Measurements from ENCODE around the gene AKR1C3.
"Not testable (repeated sequence)": the region's sequence is repeated elsewhere in the genome, so short reads cannot be mapped to it uniquely, and the experiment has no call there.

Gene AKR1C3

DNA sequence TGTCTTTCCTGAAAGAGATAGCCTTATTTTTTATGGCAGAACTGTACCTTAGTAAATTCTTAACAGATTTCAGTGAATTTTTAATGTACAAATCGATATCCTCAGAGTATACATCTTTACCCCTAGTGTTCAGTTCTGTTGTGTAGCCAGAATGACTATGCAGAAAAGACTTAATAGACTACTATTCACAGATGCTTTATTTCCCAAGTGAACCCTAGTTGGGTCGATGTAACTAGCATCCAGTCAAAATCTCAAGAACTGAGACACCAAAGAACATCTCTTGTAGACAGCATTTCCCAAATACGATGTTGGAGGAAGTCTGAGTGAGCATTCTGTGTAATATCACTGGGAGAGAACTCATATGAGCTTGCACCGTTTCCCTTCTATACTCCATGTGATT is 1.5 kb downstream of the AKR1C3 start:
- Histone ChIP-seq H3K27me3 (ENCODE audit: low read depth) (no peaks in the 10 kb centered on the region), H3K36me3 (replicated peaks) (no peaks in the 10 kb centered on the region), H3K4me3 (no peak overlapping the region), H3K4me1 (no peaks in the 10 kb centered on the region), H3K9me3 (no peaks in the 10 kb centered on the region)
- no peak for DNase-seq (ENCODE audit: low spot score in 2 of 2)
- in situ Hi-C loops (cut with MboI; ENCODE audit: low sequenced_read_pairs), result loop anchor here (10.0 kb wide), 2 partner anchors 189 to 251 kb away; no protein-coding TSS in a partner anchor

DNA sequence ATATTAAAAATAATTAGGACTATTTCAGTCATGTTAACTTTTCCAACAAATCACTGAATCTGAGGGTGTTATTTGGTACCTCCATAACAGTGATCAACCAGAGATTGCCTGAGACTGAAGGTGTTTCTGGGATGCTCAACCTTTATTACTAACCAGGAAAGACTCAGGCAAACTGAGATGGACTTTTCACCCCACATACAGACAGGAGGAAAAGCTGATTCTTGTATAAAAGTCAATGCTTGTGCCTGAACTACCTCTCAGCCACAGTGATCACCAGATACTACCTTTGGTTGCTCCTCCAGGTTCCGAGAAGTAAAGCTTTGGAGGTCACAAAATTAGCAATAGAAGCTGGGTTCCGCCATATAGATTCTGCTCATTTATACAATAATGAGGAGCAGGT is 1.9 kb downstream of the AKR1C3 start:
- no peaks in the 10 kb centered on the region for H3K9me3 ChIP-seq
- no peaks in the 10 kb centered on the region for H3K36me3 ChIP-seq (replicated peaks)
- no peaks in the 10 kb centered on the region for H3K4me1 ChIP-seq
- H3K27me3 ChIP-seq (ENCODE audit: low read depth), result no peaks in the 10 kb centered on the region
- DNase-seq (ENCODE audit: low spot score in 2 of 2), result no peak
- in situ Hi-C loops (cut with MboI; ENCODE audit: low sequenced_read_pairs), result loop anchor here (10.0 kb wide), 2 partner anchors 189 to 251 kb away; no protein-coding TSS in a partner anchor
- H3K4me3 ChIP-seq, result no peak overlapping the region

DNA sequence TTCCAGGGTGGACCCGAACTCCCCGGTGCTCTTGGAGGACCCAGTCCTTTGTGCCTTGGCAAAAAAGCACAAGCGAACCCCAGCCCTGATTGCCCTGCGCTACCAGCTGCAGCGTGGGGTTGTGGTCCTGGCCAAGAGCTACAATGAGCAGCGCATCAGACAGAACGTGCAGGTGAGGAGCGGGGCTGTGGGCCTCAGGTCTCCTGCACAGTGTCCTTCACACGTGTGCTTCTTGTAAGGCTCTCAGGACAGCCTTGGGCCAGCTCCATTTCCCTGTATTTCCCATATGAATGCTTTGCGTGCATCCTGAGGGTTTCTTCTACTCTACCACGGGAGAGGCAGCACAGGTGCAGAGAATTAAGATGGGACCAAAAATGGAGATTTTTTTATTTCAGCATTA is 8.3 kb downstream of the AKR1C3 start:
- in situ Hi-C loops (cut with MboI; ENCODE audit: low sequenced_read_pairs); H3K4me1 ChIP-seq; H3K4me3 ChIP-seq; H3K27me3 ChIP-seq (ENCODE audit: low read depth); DNase-seq (ENCODE audit: low spot score in 2 of 2); H3K36me3 ChIP-seq (replicated peaks); H3K9me3 ChIP-seq: not testable (repeated sequence)

DNA sequence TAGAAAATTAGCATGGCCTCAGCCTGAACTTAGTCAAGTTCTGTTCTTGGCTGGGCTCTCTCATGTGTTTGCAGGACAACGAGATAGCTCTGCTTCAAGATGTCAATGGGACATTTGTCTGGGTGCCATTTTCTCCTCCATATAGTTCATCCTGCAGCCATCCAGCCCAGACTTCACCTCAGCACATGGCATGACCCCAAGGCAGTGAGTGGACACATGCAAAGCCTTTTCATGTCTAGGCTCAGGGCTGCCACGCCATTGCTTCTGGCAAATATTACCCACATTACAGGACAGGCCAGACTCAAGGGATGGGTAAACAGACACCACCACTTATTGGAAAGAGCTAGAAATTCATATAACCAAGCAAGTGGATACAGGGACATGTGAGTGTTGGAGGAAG is 9.3 kb downstream of the AKR1C3 start:
- no peaks in the 10 kb centered on the region for H3K36me3 ChIP-seq (replicated peaks)
- no peaks in the 10 kb centered on the region for H3K4me1 ChIP-seq
- no peak overlapping the region for H3K4me3 ChIP-seq
- H3K9me3 ChIP-seq, result no peaks in the 10 kb centered on the region
- in situ Hi-C loops (cut with MboI; ENCODE audit: low sequenced_read_pairs), result no loop called here
- no peak for DNase-seq (ENCODE audit: low spot score in 2 of 2)
- no peaks in the 10 kb centered on the region for H3K27me3 ChIP-seq (ENCODE audit: low read depth)

DNA sequence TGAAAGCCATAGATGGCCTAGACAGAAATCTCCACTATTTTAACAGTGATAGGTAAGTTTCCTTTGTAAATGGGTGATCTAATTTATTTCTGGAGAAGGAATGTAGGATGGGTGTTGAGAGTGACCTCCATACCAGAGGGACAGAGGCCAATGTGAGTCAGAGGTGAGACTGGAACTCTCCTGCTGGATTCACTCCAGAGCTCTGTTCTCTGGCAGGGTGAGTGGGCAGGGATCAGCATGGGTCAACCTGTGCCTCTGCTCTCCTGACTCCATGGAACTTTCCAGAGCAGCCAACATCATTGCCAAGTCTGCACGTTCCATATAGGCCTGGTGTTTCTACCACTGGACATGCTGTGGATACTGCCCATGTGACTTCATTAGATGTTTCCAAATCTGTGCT is 11.4 kb downstream of the AKR1C3 start:
- in situ Hi-C loops (cut with MboI; ENCODE audit: low sequenced_read_pairs), result no loop called here
- DNase-seq (ENCODE audit: low spot score in 2 of 2), result no peak
- no peaks in the 10 kb centered on the region for H3K27me3 ChIP-seq (ENCODE audit: low read depth)
- no peak overlapping the region for H3K4me3 ChIP-seq
- no peaks in the 10 kb centered on the region; the same call in 1 of the 2 replicates for H3K9me3 ChIP-seq
- no peaks in the 10 kb centered on the region for H3K4me1 ChIP-seq
- H3K36me3 ChIP-seq (replicated peaks), result no peaks in the 10 kb centered on the region

DNA sequence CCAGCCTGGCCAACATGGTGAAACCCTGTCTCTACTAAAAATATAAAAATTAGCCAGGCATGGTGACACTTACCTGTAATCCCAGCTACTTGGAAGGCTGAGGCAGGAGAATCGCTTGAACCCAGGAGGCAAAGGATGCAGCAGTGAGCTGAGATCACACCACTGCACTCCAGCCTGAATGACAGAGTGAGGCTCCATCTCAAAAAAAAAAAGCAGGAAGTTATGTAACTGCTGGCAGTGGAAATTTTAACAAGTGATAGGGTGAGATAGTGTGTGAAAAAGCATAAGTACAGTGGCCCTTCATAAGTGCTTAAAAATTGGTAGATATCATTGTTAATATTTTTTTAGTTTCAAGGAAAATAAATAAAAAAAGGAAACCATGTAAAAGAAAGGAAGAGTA is 12.3 kb downstream of the AKR1C3 start:
- Histone ChIP-seq H3K4me3 (no peak overlapping the region), H3K36me3 (replicated peaks) (no peaks in the 10 kb centered on the region), H3K27me3 (ENCODE audit: low read depth) (no peaks in the 10 kb centered on the region), H3K9me3 (no peaks in the 10 kb centered on the region; the same call in 1 of the 2 replicates), H3K4me1 (no peaks in the 10 kb centered on the region)
- DNase-seq (ENCODE audit: low spot score in 2 of 2), result no peak
- in situ Hi-C loops (cut with MboI; ENCODE audit: low sequenced_read_pairs), result no loop called here

DNA sequence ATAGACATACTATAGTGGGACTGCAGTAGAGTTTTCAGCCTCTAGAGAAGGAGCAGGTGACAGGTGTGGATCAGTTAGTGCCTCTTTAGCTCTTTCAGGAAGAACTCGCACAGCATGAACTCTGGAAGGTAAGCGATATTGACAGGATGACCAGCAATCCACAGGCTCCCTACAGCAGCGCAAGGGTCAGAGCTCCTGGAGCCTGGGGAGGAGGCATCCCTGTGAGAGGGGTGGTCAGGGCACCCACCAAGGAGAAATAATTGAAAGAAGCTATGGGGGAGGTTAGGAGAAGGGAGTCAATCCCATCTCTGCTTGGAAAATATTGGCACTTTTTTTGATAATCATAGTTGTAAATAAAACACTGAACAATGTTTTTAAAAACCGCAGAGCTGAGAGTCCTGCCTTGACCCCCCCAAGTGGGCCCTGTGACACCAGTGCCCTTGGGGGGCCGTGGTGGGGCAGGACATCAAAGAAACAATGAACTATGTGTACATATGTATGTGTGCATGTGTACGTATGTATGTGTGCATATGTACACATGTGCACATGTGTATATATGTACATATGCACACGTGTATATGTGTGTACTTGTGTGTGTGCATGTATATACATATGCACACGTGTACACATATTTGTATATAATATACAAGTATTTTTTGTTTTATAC is 13.8 kb downstream of the AKR1C3 start:
- DNase-seq (ENCODE audit: low spot score in 2 of 2), result no peak
- Histone ChIP-seq H3K9me3 (no peaks in the 10 kb centered on the region; the same call in 1 of the 2 replicates), H3K27me3 (ENCODE audit: low read depth) (no peaks in the 10 kb centered on the region), H3K36me3 (replicated peaks) (no peaks in the 10 kb centered on the region), H3K4me3 (no peak overlapping the region), H3K4me1 (no peaks in the 10 kb centered on the region)
- in situ Hi-C loops (cut with MboI; ENCODE audit: low sequenced_read_pairs), result no loop called here

DNA sequence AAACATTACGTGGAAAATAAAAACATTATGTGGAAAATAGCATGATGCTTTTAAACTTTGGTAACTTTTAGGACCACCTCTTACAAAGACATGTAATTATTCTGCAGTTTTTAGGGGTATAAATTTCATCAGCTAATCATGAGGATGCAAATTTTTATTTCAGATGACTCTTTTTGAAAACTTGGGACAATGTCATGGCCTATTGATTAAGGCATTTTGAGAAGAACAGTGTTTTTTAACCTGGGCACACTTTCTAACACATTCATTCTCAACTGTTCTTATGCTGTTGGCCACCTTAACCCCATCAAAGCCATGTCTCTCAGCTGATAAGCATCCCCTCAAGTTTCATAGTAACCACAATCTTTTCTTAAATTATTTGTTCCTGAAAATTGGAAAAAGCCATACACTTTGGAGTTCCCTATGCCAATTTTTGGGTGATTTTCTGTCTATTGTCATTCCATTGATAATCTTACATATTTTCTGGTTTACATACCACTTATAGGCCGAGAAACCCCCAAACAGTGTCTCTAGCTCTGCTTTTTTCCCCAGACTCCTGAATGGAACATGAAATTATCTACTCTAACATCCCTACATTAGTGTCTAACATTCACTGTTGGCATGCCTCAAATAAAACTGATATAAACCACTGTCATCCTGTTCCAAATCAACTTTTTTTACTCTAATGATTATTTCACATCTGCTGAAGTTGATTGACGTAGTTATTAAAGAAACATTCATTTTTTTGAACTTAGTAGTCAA is 14.6 kb downstream of the AKR1C3 start:
- Histone ChIP-seq H3K27me3 (ENCODE audit: low read depth) (no peaks in the 10 kb centered on the region), H3K36me3 (replicated peaks) (no peaks in the 10 kb centered on the region), H3K9me3 (no peaks in the 10 kb centered on the region; the same call in 1 of the 2 replicates), H3K4me1 (no peaks in the 10 kb centered on the region), H3K4me3 (no peak overlapping the region)
- DNase-seq (ENCODE audit: low spot score in 2 of 2), result no peak
- in situ Hi-C loops (cut with MboI; ENCODE audit: low sequenced_read_pairs), result no loop called here

DNA sequence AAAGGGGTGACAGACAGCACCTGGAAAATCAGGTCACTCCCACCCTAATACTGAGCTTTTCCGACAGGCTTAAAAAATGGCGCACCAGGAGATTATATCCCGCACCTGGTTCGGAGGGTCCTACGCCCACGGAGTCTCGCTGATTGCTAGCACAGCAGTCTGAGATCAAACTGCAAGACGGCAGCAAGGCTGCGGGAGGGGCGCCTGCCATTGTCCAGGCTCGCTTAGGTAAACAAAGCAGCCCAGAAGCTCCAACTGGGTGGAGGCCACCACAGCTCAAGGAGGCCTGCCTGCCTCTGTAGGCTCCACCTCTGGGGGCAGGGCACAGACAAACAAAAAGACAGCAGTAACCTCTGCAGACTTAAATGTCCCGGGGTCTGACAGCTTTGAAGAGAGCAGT is 15.6 kb downstream of the AKR1C3 start:
- H3K9me3 ChIP-seq; in situ Hi-C loops (cut with MboI; ENCODE audit: low sequenced_read_pairs); H3K4me3 ChIP-seq; H3K4me1 ChIP-seq; DNase-seq (ENCODE audit: low spot score in 2 of 2); H3K36me3 ChIP-seq (replicated peaks); H3K27me3 ChIP-seq (ENCODE audit: low read depth): not testable (repeated sequence)

DNA sequence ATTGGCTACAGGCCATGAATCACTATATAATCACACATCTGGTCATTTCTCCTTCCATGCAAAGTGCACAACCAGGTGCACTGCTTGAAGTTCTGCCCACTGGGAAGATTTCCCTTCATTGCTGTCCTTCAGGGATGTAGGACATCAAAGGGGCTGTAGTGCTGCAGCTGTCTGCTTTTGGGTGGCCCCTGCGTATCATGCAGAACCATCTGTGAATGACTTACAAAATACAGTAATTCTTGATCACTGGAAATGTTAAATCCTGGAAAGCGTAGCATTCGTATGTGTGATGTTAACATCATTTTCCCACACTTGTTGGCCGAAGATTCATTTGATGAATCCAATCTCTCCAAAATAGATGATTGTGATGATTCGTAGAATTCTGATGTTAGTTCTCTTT is 22.4 kb downstream of the AKR1C3 start:
- no peak for DNase-seq (ENCODE audit: low spot score in 2 of 2)
- Histone ChIP-seq H3K4me1 (no peaks in the 10 kb centered on the region), H3K27me3 (ENCODE audit: low read depth) (no peaks in the 10 kb centered on the region), H3K36me3 (replicated peaks) (no peaks in the 10 kb centered on the region), H3K4me3 (no peak overlapping the region), H3K9me3 (no peaks in the 10 kb centered on the region)
- in situ Hi-C loops (cut with MboI; ENCODE audit: low sequenced_read_pairs), result no loop called here

DNA sequence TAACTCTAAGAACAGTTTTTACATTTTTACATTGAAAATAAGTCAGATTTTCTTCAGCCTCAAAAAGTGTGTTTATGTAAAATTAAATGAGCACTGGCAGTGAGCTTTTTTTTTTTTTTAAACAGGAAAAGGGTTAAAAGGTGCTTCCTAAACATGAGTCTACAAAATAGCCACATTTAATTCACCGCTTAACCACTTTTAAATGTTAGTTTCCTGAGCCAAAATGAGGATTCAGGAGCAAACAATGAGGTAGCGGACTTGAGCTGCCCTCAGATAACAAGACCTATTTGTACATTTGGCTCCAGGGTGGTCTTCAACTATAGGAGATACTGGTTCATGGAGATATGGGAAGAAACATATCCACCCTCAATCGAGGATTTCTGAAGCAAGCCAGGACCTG is 22.8 kb downstream of the AKR1C3 start:
- Histone ChIP-seq H3K9me3 (no peaks in the 10 kb centered on the region), H3K4me3 (no peak overlapping the region), H3K36me3 (replicated peaks) (no peaks in the 10 kb centered on the region), H3K4me1 (no peaks in the 10 kb centered on the region), H3K27me3 (ENCODE audit: low read depth) (no peaks in the 10 kb centered on the region)
- in situ Hi-C loops (cut with MboI; ENCODE audit: low sequenced_read_pairs), result no loop called here
- no peak for DNase-seq (ENCODE audit: low spot score in 2 of 2)

DNA sequence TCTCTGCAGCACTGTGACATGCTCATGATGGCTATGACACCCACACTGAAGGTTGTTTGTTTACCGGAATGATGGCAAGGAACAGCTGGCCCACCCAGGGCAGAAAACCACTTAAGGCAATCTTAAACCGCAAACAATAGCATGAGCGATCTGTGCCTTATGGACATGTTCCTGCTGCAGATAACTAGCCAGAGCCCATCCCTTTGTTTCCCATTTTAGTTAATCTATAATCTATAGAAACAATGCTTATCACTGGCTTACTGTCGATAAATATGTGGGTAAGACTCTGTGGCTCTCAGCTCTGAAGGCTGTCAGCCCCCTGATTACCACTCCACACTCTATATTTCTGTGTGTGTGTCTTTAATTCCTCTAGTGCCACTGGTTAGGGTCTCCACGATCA is 25.8 kb downstream of the AKR1C3 start:
- DNase-seq (ENCODE audit: low spot score in 2 of 2); H3K27me3 ChIP-seq (ENCODE audit: low read depth); H3K4me1 ChIP-seq; H3K36me3 ChIP-seq (replicated peaks); in situ Hi-C loops (cut with MboI; ENCODE audit: low sequenced_read_pairs); H3K4me3 ChIP-seq; H3K9me3 ChIP-seq: not testable (repeated sequence)

DNA sequence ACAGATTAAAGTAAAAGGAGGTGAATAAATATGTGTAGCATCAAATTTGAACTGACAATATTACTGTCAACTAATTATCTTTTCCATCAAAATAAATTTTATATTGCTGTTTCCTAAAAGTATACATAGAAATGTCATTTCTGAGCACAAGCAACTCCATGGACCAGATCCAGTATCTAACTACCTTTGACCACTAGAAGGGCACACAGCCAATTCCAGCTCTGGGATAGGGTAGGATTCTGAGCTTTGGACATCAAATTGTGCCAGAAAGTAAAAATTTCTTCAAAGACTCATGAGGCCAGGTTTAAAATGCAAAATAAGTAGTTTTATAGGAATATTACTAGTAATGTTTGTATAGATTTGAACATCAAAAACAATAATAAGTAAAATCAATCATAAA is 29.7 kb downstream of the AKR1C3 start:
- H3K9me3 ChIP-seq, result no peaks in the 10 kb centered on the region; the same call in 1 of the 2 replicates

DNA sequence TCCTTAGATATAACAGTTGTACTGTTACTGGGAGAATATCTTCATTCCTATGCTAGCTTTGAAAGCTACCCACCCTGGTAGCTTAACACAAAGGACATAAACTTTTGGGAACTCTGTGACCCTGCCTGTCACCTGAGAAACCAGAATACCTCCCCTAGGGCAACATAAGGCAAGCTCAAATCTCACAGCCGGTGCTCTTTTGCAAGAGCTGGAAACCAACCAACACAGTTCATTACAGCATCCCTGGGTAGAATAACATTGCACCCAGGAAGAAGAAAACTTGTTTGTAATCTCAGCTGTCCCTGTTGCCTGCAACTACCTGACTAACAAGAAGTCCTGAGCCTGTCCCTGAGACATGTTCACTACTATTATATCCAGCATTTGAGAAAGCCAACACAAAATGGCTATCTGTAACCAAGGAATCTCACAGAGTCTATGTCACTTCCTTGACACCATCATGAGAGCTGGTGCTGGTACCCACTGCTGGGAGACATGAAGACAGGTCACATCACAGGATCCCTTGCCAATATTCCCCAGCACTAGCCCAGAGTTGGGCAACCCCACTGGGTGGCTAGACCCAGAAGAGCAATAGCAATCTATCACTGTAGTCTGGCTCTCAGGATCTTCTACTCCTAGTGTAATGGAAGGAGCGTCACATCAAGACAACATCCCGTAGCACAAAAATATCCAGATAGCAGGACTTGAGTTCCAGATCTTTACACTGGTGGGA is 31.3 kb downstream of the AKR1C3 start:
- no peaks in the 10 kb centered on the region for H3K27me3 ChIP-seq (ENCODE audit: low read depth)
- H3K36me3 ChIP-seq (replicated peaks), result no peaks in the 10 kb centered on the region
- H3K9me3 ChIP-seq, result no peaks in the 10 kb centered on the region; the same call in 1 of the 2 replicates
- H3K4me1 ChIP-seq, result no peaks in the 10 kb centered on the region
- DNase-seq (ENCODE audit: low spot score in 2 of 2), result no peak
- in situ Hi-C loops (cut with MboI; ENCODE audit: low sequenced_read_pairs), result no loop called here
- H3K4me3 ChIP-seq, result no peak overlapping the region

More for the DNA sequence above, 29.7 kb downstream of the AKR1C3 start:
- DNase-seq (ENCODE audit: low spot score in 2 of 2), result no peak
- H3K36me3 ChIP-seq (replicated peaks), result no peaks in the 10 kb centered on the region
- no peak overlapping the region for H3K4me3 ChIP-seq
- in situ Hi-C loops (cut with MboI; ENCODE audit: low sequenced_read_pairs), result no loop called here
- no peaks in the 10 kb centered on the region for H3K27me3 ChIP-seq (ENCODE audit: low read depth)
- no peaks in the 10 kb centered on the region for H3K4me1 ChIP-seq
